22Rv1 (cell line): ENCODE measurements around the gene TMEM154.

Experiments
- H3K27ac ChIP-seq: fragments of 450-650 bp; 2 replicates; pipeline ENCODE4 v1.5.1; 2017
- ZFX ChIP-seq: fragments of 450-650 bp; IDR thresholded peaks from 2 replicates; pipeline ENCODE4 v1.6.1; 2017; ENCODE audit warnings: antibody characterized with exemption, borderline replicate concordance
- TF ChIP-seq, protein P1 (sequence below): fragments of 450-650 bp; IDR thresholded peaks from 2 replicates; pipeline ENCODE4 v1.5.1; 2017; ENCODE audit warnings: mild to moderate bottlenecking

Gene TMEM154

GRCh38 chr4:152687974-152688599 lies 8.3 kb upstream of the TMEM154 start:
- TF ChIP-seq, protein P1, sequence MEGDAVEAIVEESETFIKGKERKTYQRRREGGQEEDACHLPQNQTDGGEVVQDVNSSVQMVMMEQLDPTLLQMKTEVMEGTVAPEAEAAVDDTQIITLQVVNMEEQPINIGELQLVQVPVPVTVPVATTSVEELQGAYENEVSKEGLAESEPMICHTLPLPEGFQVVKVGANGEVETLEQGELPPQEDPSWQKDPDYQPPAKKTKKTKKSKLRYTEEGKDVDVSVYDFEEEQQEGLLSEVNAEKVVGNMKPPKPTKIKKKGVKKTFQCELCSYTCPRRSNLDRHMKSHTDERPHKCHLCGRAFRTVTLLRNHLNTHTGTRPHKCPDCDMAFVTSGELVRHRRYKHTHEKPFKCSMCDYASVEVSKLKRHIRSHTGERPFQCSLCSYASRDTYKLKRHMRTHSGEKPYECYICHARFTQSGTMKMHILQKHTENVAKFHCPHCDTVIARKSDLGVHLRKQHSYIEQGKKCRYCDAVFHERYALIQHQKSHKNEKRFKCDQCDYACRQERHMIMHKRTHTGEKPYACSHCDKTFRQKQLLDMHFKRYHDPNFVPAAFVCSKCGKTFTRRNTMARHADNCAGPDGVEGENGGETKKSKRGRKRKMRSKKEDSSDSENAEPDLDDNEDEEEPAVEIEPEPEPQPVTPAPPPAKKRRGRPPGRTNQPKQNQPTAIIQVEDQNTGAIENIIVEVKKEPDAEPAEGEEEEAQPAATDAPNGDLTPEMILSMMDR, result no peak
- no peak for TF ChIP-seq ZFX
- H3K27ac ChIP-seq, result no peak overlapping the region

- H3K27ac ChIP-seq, result no peak overlapping the region
- TF ChIP-seq, protein P1, result no peak
- TF ChIP-seq ZFX, result no peak
Observed at GRCh38 chr4:152686452-152687013, 6.7 kb upstream of the TMEM154 start.

- TF ChIP-seq ZFX, result no peak
- TF ChIP-seq, protein P1, result no peak
- H3K27ac ChIP-seq, result no peak overlapping the region
Observed at GRCh38 chr4:152684587-152684986, 4.8 kb upstream of the TMEM154 start.

- no peak overlapping the region for H3K27ac ChIP-seq
- TF ChIP-seq ZFX, result no peak
- TF ChIP-seq, protein P1, result no peak
Observed at GRCh38 chr4:152684007-152684406, 4.2 kb upstream of the TMEM154 start.

- TF ChIP-seq ZFX, result no peak
- TF ChIP-seq, protein P1, result no peak
- H3K27ac ChIP-seq, result no peak overlapping the region
Observed at GRCh38 chr4:152682143-152682941, 2.5 kb upstream of the TMEM154 start.

DNA sequence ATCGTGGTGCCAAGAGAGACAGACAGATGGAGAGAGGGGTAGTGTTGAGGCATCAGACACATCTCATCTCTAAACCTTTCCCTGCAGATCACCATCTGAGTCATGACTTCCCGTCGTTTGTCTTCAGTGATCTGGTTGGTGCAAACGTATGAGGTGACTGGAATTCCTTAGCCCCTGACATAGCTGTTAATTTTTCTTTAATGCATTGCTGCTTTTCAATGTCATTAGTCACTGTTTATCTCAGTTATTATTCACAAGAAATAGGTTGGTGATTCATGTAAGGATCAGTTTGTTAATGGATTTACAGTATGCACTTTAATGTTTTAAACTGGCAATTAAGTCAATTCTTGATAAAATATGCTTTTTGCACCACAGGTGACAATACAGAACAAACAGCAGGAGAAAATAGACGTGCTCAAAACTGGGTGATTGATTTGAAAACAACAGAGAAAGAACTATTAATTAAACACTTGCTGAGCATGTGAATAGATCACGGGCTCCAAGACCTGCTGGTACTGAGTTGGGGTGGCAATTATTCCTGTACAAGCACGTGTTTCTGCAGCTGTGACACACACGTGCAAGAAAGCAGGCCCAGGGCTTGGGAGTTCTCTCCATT lies 1.3 kb upstream of the TMEM154 start:
- no peak overlapping the region for H3K27ac ChIP-seq
- TF ChIP-seq, protein P1, result no peak
